HuH-7 (cell line): ENCODE data around the gene DENND6B.
A peak's percentile ranks its signal among the peaks of the same experiment; 100 is the strongest.
"Not testable (repeated sequence)": the region's sequence is repeated elsewhere in the genome, so short reads cannot be mapped to it uniquely, and the experiment has no call there.

Source experiments
- DNase-seq: peaks from one replicate; pipeline ENCODE4 v3.0.0; 2011; ENCODE audit warnings: low spot score

The DENND6B gene

DNA sequence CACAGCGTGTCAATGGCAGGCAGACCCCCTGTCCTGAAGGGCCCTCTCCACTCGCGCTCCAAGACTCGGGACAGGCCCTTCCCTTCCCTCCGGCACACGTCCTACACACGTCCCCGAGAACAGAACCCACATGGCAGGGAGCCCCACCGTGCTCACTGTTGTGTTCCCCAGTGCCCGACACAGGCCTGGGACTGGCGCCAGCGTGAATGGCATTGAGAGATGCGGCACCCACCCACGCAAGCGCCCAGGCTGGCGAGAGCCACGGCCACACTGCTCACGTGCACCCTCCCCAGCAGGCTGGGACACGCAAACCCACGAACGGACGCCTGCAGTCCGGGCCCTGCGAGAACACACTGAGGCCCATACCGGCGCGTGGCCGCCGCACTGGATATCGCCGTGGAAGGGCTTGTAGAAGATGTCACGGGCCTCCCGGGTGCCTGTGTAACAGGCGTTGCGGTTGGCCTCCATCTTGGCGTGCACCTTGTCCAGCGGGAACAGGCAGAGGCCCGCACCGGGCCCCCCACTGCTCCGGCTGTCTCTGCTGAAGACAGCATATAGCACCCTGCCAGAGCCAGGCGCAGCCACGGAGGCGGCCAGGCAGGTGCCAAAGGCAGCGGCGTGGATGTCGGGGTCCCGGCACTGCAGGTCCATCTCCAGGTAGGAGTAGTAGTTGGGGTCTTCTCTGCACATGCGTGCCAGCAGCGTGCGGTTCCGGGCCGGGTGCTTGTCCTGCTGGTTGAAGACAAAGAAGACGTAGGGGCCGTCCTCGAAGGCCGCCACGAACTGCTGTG lies 37.5 kb downstream of the DENND6B start:
- DNase-seq = no peak

DNA sequence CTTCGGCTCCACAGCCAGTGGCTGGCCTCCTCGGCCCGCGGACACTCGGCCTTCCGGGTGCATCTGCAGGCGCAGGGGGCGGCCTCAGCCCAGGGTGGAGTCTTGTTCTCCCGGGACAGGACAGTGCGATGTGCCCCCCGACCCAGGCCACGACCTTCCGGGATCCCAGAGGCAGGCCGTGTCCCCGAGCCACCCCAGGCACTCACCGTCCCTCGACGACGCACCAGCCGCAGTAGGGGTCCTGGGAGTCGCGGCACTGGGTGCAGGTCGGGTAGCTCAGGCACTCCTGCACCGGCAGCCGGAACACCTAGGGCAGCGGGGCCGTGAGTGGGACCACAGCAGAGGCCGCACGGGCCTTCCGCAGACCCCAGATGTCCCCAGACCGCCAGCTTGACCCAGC lies 39.1 kb downstream of the DENND6B start:
- no peak for DNase-seq

DNA sequence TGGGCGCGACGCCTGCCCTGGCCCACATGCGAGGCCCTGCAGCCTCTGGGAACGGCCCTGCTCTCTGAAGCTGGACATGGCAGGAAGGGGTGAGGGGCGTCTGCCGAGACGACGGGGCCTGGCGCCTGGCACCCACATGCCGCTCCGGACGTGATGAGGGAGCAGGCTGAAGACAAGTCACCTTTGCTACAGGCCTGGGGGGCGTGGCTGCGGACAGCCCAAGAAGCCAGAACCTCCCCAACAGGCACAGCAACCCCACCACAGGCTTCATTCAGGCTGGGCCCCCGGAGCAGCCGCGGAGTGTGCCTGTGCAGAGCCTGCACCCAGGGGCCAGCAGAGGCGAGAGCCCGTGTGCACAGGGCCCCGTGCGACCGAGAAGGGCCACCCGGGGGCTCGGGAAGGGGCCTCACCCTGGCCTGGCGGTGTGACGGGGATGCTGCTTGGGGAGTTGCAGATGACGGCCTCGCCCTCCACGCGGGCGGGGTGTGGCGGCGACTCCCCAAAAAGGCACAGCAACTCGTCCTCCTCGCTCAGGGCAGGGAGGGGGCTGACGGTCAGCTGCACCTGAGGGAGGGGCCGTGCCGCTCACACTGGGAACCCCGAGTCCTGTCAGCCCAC lies 40.0 kb downstream of the DENND6B start:
- no peak for DNase-seq

DNA sequence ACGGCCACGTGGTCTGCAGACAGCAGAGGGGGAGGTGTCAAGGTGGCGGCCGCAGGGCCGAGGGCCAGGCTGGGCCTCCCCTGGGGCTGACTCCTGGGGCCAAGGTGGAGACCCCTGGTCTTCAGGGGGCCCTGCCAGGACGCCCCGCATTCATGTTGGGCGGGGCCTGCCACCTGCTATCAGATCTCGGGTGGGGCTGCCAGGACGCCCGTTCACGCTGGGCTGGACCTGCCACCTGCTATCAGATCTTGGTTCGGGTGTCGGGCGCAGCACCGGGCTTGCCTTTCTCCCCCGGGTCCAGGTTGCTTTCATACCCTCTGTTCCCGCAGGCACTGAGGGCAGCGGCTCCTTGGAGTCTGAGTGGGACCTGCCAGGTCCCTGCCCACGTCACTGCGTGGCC lies 40.5 kb downstream of the DENND6B start:
- no peak for DNase-seq

DNA sequence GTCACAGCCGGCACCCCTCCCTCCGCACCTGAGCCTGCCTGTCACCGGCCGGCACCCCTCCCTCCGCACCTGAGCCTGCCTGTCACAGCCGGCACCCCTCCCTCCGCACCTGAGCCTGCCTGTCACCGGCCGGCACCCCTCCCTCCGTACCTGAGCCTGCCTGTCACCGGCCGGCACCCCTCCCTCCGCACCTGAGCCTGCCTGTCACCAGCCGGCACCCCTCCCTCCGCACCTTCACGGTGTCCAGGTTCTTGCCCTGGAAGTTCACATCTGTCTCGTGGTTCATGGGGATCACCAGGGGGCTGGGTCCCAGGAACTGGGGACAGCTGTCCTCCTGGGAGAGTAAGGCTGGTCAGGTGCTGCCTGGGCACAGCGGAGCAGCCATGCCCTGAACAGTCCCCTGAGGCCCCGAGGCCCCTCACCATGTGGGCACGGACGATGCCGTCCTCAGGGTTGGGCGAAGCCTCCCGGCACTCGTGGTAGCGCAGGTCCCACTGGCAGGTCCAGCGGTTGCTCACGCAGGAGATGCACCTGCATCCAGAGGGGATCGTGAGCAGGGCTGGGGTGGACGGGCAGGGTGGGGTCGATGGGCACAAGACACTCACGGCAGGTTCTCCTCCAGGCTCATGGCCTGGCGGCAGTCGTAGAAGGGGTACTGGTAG lies 41.1 kb downstream of the DENND6B start:
- DNase-seq = no peak

DNA sequence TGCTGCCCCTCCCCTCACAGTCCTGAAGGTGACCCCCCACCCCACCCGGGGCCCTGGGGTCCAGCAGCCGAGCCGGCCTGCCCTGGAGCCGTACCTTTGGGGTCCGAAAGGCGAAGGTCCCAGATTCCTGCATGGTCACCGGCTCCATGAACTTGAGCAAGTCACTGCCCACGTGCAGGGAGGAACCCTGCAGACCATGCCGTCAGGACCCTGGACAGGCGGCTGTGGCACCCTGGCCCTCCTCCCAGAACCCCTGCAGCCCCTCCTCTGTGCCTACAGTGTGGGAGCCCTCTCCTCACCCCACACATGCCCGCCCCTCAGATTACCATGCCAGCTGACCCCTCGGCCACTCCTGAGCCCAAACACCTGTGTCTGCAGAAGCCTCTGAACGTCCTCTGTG lies 42.3 kb downstream of the DENND6B start:
- DNase-seq = no peak

DNA sequence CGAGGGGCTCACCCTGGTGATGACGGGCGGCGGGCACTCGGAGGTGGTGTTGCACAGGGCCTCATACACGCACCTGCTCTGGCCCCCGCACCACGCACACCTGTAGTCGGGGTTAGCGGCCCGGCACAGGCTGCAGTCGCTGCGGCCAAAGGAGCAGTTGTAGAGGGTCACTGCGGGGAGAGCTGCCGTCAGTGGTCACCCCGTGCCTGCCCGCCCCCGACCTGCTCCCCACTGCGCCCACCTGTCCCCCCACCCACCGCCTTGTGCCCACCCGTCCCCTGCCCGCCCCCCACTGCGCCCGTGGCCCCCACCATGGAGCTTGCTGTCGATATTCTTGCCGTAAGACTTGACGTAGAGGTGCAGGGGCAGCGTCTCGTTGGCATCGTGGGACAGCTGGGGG lies 43.0 kb downstream of the DENND6B start:
- DNase-seq = no peak

DNA sequence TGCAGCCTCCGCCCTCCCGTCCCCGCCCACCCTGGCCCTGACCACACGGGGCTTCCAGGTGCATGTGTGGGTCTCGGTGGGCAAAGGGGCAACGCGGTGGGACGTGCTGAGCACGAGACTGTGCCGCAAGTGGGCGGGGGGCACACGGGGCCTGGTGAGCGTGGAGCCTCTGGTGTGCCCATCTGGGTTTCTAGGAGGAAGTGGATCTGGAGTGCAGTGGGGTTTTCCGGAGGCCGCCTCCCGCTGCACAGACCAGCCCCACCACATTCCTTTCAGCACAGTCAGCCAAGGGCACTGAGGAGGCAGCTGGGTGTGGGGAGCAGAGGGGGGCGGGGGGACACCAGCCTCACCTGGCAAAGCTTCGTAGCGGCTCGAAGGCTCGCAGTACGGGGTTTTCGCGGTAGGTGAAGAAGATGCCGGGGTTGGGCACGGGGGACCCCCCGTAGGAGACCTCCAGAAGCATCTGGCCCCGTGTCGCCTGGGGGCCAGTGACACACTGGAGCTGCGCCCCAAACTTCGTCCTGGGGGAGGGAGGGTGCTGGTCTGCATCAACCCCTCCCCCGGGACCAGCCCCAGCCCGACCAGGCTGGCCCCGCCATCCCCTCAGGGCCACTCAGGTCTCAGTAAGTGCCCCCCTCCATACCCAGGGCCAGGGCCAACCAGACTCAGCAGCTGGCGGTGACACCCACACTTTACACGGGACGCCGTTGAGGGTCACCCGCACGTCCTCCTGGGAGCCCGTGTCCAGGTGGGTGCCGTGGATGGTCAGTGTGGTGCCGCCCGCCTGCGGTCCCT lies 44.3 kb downstream of the DENND6B start:
- no peak for DNase-seq

DNA sequence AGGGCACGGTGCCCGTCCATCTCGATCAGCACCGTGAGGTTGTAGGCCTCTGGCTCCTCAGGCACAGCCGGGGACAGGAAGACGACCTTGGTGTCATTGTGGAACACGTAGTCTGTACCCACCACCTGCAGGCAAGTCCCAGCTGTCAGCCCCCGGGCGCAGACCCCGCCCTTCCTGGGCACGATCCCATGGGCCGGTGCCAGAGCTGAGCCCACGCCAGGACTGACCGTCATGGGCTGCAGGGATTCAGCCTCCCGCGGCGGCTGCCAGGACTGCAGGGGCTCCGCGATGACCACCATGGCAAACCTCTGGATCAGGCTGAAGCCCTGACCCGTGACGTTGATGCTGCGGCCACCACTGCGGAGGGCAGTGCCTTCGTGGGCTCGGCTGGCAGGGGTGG lies 44.9 kb downstream of the DENND6B start:
- no peak for DNase-seq

DNA sequence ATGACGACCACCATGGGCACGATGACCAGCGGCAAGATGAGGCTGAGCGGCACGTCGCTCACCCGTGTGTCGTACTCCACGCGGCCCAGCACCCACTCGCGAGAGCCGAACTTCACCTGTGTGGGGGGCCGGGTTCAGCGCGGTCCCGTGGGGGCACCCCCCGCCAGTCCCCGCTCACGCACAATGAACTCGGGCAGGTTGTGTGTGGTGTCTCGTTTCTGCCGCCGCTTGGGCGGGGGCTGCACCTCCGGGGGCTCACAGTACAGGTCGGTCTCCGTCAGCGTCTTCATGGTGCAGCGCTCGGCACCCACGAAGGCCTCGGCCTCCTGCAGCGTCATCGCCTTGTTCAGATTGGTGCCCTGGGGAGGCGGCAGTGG lies 45.4 kb downstream of the DENND6B start:
- no peak for DNase-seq

DNA sequence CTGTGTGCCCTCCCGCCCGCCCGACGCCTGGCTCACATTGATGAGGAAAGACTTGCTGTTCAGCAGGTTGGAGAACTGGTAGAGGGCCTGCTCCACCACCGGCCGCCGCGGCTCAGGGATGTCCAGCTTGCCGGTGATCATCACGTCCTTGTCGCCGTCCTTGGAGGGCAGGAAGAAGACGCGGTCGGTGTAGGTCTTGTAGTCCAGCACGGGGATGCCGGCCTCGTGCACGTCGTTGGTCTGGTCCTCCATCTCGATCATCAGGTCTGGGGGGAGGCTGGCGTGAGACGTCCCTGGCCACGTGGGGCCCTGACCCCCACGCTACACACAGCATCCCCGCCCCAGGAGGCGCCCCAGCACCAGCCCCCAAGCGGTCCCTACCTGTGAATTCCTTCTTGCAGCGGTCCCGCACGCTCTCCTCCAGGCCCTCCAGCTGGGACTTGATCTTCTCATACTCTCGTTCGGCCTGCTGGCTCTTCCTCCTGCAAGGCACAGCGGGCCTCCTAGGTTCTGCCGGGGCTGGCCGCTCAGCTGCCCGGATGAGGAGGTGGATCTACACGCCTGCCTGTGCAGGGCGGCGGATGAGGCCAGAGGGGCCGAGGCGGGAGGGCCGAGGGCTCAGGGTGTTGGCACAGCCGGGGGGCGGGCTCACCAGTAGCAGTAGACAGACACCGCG lies 46.0 kb downstream of the DENND6B start:
- no peak for DNase-seq

DNA sequence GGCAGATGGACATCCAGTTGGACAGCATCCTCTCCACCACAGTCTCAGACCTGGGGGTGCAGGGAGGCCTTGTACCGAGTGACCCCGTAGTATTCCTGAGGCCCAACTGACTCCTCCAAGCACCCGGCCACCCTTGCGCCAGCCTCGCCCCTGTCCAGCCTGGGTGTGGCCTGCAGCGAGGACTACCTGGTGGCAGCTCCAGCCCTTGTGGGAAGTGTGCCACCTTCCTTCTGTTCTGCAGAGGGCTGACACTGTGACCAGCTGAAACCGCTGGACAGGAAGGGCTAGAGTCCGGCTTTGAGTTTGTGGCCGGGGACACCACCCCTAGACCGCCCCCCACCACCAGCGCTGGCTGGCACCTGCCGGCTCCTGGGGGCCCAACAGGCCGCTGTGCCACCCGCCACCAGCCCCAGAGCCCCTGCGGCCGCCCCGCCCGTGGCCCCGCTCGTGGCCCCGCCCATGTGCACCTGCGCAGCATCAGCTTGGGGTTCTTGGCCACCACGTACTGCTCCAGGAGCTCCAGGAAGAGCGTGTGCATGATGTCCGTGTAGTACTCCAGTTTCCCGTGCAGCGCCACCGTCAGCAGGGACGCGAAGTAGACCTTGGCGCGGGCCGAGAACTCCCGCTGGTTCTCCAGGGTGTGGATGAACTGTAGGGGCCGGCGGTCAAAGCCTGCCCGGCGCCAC lies 46.6 kb downstream of the DENND6B start:
- no peak for DNase-seq

DNA sequence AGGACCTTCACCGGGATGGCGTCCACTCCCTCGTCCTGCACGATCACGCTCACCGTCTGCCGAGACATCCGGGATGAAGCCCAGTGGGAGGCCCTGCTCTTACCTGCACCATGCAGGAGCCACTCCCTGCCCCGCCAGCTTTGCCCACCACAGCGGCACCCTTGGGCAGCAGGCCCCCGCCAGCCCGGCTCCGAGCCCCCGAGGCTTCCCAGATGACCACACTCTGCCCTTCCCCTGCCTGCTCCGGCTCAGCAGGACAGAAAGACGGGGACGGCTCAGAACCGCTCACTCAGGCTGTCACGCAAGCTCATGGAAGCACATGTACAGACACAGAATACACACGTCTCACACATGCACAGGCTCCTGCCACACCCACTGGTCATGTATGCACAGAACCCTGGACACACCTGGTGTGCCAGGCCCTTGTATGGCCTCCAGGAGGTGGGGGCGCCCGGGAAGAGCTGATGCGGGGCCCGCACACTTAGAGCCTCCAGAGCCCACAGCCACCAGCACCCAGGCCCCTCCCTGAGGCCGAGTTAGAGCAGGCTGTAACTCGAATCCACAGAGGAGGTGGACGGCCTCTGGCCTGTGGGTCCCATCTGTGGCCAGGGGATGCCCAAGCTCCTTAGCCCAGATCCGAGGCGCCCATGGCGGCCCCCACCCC lies 47.7 kb downstream of the DENND6B start:
- DNase-seq = no peak

DNA sequence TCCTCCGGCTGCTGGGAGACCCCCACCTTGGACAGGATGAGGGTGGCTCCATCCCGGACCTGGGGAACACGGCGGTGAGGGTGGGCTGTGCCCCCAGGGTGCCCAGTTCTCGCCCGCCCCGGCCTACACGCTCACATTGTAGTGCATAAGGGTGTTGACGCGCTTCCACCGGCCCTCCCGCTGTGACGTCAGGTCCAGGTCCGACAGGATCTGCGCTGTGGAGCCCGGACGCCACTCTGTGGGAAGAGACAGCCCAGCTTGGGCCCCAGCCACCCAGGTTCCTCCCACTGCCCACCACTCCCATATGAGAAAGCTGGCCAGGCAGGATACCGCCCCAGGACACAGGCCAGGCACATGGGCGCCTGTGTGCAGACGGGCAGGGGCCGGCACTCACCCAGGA lies 48.4 kb downstream of the DENND6B start:
- DNase-seq = no peak

DNA sequence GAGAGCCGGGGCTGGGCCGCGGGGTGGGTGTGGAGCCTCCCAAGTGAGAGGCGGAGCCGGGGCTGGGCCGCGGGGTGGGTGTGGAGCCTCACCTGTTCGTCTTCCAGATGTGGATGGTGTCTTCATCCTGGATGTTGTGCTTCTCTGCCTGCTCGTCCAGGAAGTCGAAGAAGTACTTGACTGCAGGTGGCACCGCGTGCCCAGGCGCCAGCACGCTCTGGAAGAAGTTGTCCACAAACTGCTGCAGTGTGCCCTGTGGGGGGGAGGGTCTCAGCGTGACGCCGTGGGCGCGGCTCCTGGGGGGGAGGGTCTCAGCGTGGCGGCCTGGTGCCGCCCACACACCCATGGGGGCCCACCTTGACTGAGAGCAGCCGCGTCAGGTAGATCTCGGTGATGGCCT lies 49.1 kb downstream of the DENND6B start:
- DNase-seq = no peak

DNA sequence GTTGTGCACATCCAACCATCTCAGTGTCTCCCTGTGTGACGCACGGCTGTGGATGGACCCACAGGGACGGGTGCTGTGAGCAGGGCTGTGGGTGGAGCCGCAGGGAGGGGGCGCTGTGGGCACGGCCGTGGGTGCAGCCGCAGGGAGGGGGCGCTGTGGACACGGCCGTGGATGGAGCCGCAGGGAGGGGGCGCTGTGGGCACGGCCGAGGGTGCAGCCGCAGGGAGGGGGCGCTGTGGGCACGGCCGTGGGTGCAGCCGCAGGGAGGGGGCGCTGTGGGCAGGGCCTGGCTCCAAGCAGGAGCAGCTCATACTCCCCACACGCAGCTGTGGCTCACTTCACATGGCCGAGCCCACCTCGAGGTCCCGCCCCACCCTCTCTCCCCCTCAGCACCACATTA lies 50.7 kb downstream of the DENND6B start:
- DNase-seq = no peak

DNA sequence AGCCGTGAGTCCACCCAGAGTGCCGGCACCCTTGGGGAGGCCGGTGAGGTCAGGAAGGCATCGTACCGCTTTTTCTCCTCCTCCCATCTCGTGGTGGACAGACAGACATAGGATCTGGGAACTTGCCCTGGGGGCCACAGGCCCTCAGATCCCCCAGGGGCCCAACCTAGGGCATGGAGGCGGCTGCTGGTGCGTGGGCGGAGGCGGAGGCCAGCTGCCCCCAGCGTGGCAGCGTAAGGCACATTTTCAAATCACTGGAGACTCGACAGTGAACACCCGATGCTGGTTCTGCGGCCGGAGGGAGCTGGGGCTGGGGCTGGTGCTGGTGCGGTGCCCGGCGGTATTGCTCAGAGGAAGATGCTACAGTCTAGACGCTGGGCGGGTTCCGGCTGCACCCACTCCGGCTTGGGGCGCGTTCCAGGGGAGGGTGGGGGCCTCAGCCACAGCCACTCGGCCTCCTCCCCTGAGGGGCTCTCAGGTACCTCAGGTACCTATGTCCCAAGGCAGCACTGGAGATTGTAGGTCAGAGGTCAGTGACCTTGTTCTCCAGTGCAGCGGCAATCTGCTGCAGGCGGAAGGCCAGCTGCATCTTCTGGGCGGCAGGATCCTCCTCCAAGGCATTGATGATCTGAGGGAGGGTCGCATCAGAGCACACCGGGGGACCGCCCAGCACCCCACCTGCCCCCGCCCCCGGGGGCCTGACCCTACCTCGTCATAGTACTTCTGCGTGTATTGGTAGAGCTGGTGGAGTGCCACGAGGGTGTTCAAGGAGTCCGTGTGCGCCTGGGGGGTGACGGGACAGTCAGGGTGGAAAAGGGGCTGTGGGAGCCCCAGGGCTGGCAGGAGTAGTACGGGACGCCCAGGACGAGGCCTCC lies 51.4 kb downstream of the DENND6B start:
- DNase-seq = no peak

DNA sequence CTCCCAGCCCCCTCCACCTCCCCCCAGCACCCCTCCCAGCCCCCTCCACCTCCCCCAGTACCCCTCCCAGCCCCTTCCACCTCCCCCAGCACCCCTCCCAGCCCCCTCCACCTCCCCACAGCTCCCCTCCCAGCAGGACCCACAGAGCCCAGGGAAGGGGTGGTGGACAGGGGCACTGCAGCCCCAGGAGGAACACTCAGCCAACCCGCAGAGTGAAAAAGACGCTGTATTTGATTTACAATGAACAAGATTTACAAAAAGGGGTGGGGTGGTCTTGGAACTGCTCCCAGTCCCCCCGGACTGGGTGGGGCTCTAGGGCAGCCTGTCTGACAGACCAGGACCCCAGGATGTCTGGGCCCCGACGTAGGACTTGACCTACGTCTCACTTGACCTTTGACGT lies 52.0 kb downstream of the DENND6B start:
- DNase-seq = no peak

DNA sequence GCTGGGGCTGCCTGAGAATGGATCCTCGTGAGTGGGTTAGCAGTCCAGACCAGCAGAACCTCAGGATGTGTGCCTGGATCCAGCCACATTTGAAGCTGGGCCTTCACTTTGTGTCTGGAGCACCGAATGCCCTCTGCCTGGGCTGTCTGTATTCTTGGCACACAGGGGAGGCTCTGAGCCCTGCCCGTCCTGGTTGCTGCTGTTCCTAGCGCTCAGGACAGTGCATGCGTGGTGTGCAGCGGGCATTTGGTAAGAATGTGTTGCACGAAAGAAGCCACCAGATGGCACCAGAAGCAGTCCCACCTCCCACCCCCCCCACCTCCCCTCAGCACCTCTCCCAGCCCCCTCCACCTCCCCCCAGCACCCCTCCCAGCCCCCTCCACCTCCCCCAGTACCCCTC lies 52.5 kb downstream of the DENND6B start:
- DNase-seq = peak; percentile 89

DNA sequence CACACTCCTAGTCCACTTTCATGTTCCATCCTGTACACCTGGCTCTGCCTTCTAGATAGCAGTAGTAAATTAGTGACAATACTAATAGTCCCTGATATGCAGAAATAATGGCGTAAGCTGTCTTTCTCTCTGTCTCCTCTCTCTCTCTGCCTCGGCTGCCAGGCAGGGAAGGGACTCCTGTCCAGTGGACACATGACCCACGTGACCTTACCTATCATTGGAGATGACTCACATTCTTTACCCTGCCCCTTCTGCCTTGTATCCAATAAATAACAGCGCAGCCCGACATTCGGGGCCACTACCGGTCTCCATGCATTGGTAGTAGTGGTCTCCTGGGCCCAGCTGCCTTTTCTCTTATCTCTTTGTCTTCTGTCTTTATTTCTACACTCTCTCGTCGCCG lies 53.0 kb downstream of the DENND6B start:
- DNase-seq = not testable (repeated sequence)
